Islet of Langerhans (tissue), 1 donor: ENCODE data around the gene PTPN4.

Source experiments
- FAIRE-seq: peaks from one replicate; lab custom pipeline; 2011; peaks lifted over from hg19 to GRCh38; lab: Jason Lieb, UNC

Gene PTPN4

DNA sequence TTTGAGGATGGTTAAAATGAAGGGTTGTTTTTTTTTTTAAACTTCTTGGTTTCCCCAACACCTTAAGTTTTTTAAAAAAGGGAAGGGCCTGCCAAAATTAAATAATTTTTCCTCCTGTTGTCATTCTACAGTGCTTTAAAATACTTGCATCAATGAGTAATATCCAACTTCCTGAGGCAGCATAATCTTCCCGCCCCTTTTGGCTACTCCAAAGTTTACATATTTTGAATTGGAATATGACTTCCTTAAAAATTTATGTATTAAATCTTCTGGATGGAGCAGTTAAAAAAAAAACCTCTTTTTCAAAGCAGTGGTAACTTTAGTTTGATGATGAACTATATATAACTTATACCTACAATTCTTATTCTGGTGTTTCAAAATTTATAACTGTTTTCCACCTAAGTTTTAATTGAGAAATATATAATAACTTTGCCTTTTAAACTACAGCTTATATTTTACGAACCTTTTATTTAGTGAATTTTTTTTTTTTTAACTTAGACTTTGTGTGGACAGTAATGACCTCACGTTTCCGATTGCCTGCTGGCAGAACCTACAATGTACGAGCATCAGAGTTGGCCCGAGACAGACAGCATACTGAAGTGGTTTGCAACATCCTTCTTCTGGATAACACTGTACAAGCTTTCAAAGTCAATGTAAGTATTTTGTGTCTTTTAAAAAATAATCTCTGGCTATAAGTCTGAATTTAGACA is 49.8 kb downstream of the PTPN4 start:
- peak; percentile 69 for FAIRE-seq

DNA sequence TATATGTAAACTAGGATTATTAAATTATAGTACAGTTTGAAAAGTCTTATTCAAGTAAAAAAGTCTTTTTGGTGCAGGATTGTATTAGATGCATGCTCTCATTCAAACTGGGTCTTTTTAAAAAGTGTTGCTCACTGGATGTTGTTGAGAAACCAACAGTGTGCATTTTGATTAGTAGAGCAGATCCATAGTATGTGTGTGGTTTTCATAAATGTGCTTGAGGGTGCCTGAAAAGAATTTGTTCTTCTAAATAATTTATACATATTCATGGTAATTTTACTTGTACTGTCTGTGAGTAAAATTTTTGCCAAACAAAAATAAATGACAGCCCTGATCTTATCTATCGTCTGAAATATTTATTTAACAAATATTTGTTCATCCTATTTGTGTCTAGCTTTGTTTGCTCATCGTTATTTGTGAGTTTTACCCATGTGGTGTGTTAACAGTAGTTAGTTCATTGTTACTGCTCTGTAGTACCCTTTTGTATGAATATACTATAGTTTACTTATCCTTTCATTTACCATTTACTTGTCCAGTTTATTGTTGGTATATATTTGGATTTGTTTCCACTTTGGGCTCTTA is 50.4 kb downstream of the PTPN4 start:
- peak; percentile 74 for FAIRE-seq

GRCh38 chr2:119814216-119814615 is 54.5 kb downstream of the PTPN4 start:
- FAIRE-seq: no peak

DNA sequence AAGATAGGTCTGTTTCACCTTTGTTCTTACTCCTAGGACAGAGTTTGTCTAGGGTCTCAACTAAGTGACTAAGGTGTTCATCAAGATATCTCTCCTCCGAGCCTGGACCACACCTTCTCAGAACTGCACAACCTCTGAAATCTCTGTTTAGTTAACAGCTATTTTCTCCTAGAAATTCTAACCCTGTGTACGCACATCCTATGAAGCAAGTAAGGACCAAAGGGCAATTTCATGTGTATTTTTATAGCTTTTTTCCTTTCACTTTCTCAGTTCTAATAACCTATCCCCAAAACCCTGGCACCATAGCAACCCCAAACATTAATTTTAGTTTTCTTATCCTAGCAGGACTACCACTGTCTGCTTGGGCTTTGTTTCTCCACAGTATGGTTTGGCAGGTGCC is 59.1 kb downstream of the PTPN4 start:
- FAIRE-seq: no peak

GRCh38 chr2:119819846-119820245 is 60.1 kb downstream of the PTPN4 start:
- FAIRE-seq: no peak

DNA sequence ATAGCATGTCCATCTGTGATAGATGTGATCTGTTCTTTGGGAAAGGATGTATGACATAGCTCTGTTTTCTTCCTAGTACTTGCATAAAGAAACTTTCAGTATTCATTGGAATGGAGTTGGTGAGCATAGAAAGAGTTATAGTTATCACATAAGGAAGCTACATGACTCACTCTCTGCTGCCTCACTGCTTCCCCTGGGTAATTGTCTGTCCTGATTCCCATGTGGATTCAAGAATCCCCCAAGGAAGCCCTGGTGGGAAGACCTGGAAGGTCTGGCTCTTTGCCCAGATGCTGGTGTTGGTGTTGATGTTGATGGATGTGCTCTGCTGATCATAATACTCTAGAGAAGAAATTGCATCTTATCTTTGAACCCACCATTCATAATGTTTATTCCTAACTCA is 60.6 kb downstream of the PTPN4 start:
- no peak for FAIRE-seq

- FAIRE-seq: no peak
Measured at GRCh38 chr2:119821266-119821665, 61.5 kb downstream of the PTPN4 start.

DNA sequence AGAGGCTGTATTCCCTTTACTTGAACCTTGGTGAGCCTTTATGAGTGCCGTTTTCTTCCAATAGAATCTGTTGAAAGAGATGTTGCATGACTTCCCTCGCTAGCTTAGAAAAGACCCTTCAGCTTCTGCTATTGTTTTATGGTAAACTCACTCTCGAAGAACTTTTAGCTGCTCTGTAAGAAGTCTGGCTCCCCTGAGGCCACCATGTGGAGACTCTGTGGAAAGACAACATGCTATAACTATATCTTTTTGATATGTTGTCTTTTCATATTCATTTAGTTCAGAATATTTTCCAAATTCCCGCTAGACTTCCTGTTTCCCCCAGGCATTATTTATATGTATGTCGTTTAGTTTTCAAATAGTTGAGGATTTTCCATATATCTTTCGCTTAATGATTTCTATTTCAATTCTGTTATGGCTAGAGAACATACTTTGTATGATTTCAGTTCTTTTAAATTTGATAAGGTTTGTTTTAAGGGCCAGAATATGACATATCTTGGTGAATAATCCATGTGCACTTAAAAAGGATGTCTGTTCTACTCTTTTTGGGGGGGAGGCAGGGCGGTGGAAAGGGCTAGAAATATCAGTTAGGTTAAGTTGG is 64.1 kb downstream of the PTPN4 start:
- FAIRE-seq: peak; percentile 96

DNA sequence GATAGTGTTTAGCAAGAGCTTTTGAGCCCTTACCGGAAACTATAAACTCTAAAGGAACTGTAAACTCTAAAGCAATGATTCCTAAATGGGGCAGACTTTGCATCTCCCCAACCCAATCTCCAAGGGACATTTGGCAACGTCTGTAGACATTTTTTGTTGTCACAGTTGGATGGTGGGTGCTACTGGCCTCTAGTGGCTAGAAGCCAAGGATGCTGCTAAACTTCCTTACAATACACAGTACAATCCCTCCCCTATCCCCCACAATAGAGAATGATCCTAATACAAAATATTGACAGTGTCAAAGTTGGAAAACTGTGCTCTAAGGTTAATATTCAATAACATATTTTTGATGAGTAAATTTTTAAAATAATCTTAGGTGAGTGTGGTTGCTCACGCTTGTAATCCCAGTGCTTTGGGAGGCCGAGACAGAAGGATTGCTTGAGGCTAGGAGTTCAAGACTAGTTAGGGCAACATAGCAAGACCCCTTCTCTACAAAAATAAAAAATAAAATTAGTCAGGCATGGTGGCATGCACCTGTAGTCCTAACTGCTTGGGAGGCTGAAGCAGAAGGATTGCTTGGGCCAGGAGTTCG is 66.7 kb downstream of the PTPN4 start:
- peak; percentile 64 for FAIRE-seq

DNA sequence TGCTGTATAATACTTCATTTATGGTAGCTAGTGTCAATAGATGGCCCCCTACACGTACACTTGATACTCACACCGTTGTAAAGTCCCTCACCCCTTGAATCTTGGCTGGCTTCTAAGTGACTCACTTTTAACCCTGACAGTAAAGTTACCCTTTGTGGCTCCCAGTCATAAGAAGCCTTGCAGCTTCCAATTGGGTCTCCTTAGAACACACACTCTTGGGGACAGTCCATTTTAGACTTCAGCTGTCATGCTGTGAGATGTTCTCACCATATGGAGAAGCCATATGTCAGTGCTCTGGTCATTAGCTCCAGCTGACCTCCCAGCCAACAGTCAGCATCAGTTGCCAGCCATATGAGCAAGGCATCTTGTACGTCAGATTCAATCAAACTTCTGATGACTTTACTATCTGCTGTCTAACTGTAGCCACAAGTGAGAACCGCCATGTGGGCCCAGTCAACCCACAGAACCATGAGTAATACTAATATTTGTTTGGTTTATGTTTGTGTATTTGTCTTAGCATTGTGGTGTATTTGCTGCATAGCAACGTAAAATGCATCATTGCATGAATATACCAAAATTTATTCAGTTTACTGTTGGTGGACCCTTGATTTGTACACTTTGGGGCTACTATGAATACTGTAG is 68.3 kb downstream of the PTPN4 start:
- no peak for FAIRE-seq

- FAIRE-seq: no peak
Measured at GRCh38 chr2:119836455-119837142, 76.9 kb downstream of the PTPN4 start.

- no peak for FAIRE-seq
Measured at GRCh38 chr2:119837350-119837749, 77.6 kb downstream of the PTPN4 start.

DNA sequence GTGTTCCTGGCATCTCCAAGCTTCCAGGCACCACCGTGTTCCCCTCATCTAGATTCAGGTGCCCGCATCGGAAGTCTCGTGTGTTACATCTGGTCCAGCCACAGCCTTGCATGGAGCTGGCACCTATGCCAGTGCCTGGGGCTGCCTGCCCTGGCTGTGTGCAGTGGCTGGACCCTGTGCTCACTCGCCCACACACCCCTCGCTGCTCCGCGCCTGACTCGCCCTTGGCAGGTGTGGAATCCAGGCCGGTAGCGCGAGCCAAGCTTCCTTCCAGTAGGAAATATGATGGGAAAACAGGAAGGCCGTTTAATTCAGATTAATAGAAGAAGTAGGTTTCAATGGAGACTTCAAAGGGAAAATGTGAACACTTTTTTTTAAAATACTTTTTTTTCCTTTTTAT is 78.0 kb downstream of the PTPN4 start:
- FAIRE-seq: no peak

GRCh38 chr2:119838179-119838578 is 78.5 kb downstream of the PTPN4 start:
- FAIRE-seq: no peak

GRCh38 chr2:119841550-119841949 is 81.8 kb downstream of the PTPN4 start:
- FAIRE-seq: no peak

DNA sequence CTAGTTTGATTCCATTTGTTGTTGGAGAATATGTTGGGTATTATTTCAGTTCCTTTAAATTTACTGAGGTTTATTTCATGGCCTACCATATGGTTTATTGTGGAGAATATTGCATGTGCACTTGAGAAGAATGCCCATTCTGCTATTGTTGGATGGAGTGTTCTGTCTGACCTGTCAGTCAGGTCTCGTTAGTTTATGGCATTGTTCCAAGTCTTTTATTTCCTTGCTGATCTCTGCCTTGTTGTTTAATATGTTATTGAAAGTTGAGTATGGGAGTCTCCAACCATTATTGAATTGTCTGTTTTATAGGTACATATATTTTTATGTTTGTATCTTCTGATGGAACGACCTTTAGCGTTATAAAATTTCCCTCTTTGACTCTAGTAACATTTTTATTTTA is 86.3 kb downstream of the PTPN4 start:
- no peak for FAIRE-seq

DNA sequence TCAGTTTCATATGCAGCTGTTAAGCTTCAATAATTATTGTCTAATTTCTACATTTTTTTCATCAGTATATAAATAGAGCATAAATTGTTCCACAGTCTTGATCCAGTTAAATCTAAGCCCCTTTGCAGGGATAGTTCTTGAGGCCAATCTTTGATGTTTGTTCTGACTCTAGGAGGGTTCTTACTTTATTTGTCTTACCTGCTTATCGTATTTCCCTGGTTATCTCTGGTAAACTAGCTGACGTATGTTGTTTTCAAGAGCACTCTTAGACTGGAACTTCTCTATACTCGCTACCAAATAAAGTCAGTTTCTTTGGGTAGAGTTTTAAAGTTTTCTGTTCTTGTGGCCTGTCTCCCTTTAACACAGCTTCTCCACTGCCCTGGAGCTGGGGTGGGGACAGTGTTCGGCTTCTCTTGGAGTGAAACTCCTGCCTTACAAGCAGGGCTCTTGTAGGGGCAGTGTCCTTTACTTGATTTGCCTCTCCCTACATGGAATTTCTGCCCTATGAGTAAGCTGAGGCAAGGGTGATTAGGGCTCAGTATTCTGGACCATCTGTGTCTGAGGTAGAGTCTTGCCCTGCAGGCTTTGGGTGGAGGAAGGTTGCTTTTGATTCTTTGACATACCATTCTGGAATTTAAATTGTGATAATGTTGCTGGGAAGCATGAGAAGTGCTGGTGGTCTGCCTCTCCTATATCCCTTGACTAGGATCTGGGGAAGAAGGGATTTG is 90.3 kb downstream of the PTPN4 start:
- FAIRE-seq: no peak

DNA sequence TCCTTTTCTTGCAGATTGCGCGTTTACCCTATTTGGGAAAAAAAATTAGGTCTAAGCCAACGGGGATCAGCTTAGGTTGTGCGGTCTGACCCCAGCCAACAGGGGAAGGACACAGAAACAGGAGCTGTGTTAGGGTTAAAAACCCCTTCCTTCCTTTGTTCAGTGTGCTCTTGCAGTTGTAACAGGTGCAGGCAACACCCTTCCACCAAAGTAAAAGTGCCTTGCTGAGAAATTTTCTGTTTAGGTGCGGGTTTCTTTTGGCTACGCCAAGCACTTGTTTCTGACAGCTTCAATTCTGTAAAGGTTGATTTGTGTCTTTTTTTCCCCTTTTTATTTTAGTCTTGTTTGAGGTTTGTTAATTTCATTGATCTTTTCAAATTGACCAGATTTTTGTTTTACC is 92.5 kb downstream of the PTPN4 start:
- no peak for FAIRE-seq

- FAIRE-seq: no peak
Measured at GRCh38 chr2:119853777-119854399, 94.2 kb downstream of the PTPN4 start.

DNA sequence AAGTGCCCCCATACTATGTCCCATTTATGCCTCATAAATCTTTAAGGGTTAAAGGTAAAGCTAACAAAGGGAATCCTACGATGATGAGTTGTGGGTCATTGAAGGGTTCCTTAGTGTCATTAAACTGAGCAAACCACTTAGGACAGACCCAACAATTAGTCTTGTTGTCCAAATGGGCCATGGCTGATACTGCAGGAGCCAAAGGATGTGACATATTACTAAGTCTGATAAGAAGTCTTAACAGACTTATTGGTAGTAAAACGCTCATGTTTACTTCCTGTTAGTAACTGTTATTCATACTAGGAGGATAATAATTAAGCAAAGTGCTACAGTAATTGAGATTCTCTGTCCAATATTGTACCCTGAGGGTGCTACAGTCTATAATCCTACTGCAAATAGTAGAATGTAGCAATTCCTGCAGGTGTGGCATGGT is 96.8 kb downstream of the PTPN4 start:
- FAIRE-seq: no peak

DNA sequence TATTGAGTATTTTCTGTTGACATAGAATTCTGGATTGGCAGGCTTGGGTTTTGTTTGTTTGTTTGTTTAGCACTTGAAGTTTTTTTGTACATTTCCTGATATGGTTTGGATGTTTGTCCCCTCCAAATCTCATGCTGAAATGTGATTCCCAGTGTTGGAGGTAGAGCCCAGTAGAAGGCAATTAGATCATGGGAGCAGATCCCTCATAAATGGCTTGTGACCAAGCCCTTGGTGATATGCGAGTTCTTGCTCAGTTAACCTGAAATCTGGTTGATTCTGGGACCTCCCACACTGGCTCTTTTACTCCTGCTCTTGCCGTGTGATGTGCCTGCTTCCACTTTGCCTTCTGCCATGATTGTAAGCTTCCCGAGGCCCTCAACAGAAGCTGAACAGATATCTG is 98.0 kb downstream of the PTPN4 start:
- no peak for FAIRE-seq
